IPS-18a (cell line): ENCODE data around the gene CECR2.

Source experiments
- H3K27ac ChIP-seq: one replicate; pipeline ENCODE4 v1.5.1; 2013; ENCODE audit warnings: low read length
- H3K27me3 ChIP-seq: one replicate; pipeline ENCODE4 v1.6.1; 2013; ENCODE audit warnings: mild to moderate bottlenecking, low read length; ENCODE audit not compliant: control insufficient read depth, insufficient read depth
- H3K36me3 ChIP-seq: one replicate; pipeline ENCODE4 v1.6.1; 2013; ENCODE audit warnings: low read depth, low read length; ENCODE audit not compliant: control insufficient read depth
- H3K4me1 ChIP-seq: one replicate; pipeline ENCODE4 v1.6.1; 2013; ENCODE audit warnings: low read depth, low read length; ENCODE audit not compliant: control insufficient read depth
- H3K4me3 ChIP-seq: one replicate; pipeline ENCODE4 v1.5.1; 2013; ENCODE audit warnings: low read length
- H3K9ac ChIP-seq: one replicate; pipeline ENCODE4 v1.6.1; 2013; ENCODE audit warnings: mild to moderate bottlenecking, low read length, moderate library complexity
- H3K9me3 ChIP-seq: one replicate; pipeline ENCODE4 v1.6.1; 2013; ENCODE audit warnings: low read depth, low read length; ENCODE audit not compliant: control insufficient read depth

The CECR2 gene

DNA sequence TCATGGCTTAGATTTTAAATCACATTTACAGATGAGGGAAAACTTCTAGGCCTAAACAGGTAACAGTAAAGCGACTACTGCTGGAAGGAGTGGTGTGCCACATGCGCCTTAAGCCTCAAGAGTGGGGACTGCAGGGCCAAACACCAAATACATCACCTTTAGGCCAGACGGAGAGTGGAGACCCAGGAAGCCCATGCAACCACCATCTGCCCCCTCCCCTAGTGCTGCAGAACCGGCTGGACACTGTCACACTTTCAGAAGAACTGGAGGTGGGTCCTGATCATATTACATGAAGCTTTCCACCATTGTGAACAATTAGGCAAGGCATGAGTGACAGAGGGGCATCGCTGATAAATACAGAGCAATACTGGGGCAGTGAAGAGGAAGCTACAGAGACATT, 222.9 kb downstream of the CECR2 start:
- Histone ChIP-seq H3K9me3 (no peaks in the 10 kb centered on the region), H3K9ac (no peak overlapping the region), H3K4me1 (no peaks in the 10 kb centered on the region), H3K27me3 (no peaks in the 10 kb centered on the region), H3K36me3 (peaks cover 52% of the 10 kb centered on the region), H3K27ac (no peak overlapping the region), H3K4me3 (no peak overlapping the region)

DNA sequence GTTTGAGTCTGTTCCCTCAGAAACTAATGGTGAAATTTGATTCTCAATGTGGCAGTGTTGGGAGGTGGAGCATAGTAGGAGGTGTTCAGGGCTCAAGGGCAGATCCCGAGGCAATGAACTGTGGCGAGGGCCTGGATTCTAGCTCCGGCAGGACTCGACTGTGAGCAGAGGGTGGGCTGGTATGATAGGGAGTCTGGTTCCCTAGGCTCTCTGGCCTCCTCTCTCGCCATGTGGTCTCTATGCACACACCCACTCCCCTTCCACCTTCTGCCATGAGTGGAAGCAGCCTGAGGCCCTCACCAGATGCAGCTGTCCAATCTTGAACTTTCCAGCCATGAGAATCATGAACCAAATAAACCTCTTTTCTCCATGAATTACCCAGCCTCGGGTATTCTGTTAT, 227.0 kb downstream of the CECR2 start:
- peaks cover 82% of the 10 kb centered on the region for H3K36me3 ChIP-seq
- H3K4me1 ChIP-seq = no peaks in the 10 kb centered on the region
- no peak overlapping the region for H3K4me3 ChIP-seq
- no peaks in the 10 kb centered on the region for H3K27me3 ChIP-seq
- no peak overlapping the region for H3K9ac ChIP-seq
- no peaks in the 10 kb centered on the region for H3K9me3 ChIP-seq
- no peak overlapping the region for H3K27ac ChIP-seq

DNA sequence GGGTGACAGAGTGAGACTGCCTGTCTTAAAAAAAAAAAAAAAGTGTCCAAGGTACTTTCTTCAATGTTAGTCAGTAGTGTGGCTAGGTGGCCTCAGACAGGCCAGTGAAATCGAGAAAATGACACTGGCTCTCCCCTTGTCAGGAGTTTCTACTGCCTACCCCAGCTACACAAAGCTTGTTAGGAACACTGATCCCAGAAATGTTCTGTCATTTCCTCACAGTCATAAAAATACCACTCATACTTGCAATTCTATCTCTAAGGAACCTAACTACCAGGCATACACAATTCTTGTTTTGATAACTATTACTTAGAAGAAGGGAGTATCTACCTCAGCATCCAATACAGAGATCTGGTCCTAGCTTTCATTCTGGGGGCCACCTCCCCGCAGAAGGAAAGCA, 228.0 kb downstream of the CECR2 start:
- Histone ChIP-seq H3K27ac (no peak overlapping the region), H3K27me3 (no peaks in the 10 kb centered on the region), H3K9ac (no peak overlapping the region), H3K9me3 (no peaks in the 10 kb centered on the region), H3K4me1 (no peaks in the 10 kb centered on the region), H3K36me3 (peaks cover 77% of the 10 kb centered on the region), H3K4me3 (no peak overlapping the region)

- H3K36me3 ChIP-seq = peaks cover 67% of the 10 kb centered on the region
Measured at GRCh38 chr22:17598318-17598717, 229.1 kb downstream of the CECR2 start.

GRCh38 chr22:17601031-17601430, 231.8 kb downstream of the CECR2 start:
- Histone ChIP-seq H3K9me3 (no peaks in the 10 kb centered on the region), H3K36me3 (peaks cover 51% of the 10 kb centered on the region), H3K27me3 (no peaks in the 10 kb centered on the region), H3K9ac (no peak overlapping the region), H3K4me1 (no peaks in the 10 kb centered on the region), H3K27ac (no peak overlapping the region), H3K4me3 (no peak overlapping the region)

More at GRCh38 chr22:17598318-17598717, 229.1 kb downstream of the CECR2 start:
- Histone ChIP-seq H3K27ac (no peak overlapping the region), H3K4me1 (no peaks in the 10 kb centered on the region), H3K4me3 (no peak overlapping the region), H3K9me3 (no peaks in the 10 kb centered on the region), H3K27me3 (no peaks in the 10 kb centered on the region), H3K9ac (no peak overlapping the region)

- Histone ChIP-seq H3K27ac (no peak overlapping the region), H3K4me1 (no peaks in the 10 kb centered on the region)
Measured at GRCh38 chr22:17603668-17604067, 234.4 kb downstream of the CECR2 start.

GRCh38 chr22:17606496-17606895, 237.2 kb downstream of the CECR2 start:
- Histone ChIP-seq H3K9ac (no peak overlapping the region), H3K27me3 (no peaks in the 10 kb centered on the region), H3K36me3 (peaks cover 32% of the 10 kb centered on the region), H3K27ac (no peak overlapping the region), H3K9me3 (no peaks in the 10 kb centered on the region), H3K4me3 (no peak overlapping the region), H3K4me1 (no peaks in the 10 kb centered on the region)

More at GRCh38 chr22:17603668-17604067, 234.4 kb downstream of the CECR2 start:
- Histone ChIP-seq H3K27me3 (no peaks in the 10 kb centered on the region), H3K9ac (no peak overlapping the region), H3K36me3 (peaks cover 43% of the 10 kb centered on the region), H3K4me3 (no peak overlapping the region), H3K9me3 (no peaks in the 10 kb centered on the region)
